GM12878 (cell line): ENCODE measurements around the gene DIRAS3. TPM values are rescaled to one million over a fixed set of nuclear protein-coding genes. Genes with fewer than 3 reads are reported as not detected.

Source experiments
- ATAC-seq: fragments of 200-7000 bp; cut with Tn5 transposase; 3 replicates; pipeline ENCODE4 v1.9.1; 2020; ENCODE audit warnings: mild to moderate bottlenecking, moderate library complexity
- BruUV-seq: library from RNA; stranded (reverse); fragments of 400-500 nt; replicated peaks from 2 replicates; lab custom pipeline; 2021; lab: Mats Ljungman, UMichigan
- CTCF ChIA-PET: fragments of 300-600 bp; sonication (Branson Sonifier 250); formaldehyde crosslinking; extraction: SDS; loops from one replicate; lab custom pipeline; 2021; ENCODE audit warnings: inconsistent platforms; lab: Yijun Ruan, JAX
- POLR2A ChIA-PET: fragments of 350-600 bp; formaldehyde crosslinking; extraction: SDS; loops from one replicate; lab custom pipeline; 2021; ENCODE audit warnings: inconsistent platforms; lab: Charles Lee
- RAD21 ChIA-PET: fragments of 300-600 bp; sonication (Branson Sonifier 250); formaldehyde crosslinking; loops from one replicate; lab custom pipeline; 2023; ENCODE audit warnings: antibody characterized with exemption; ENCODE audit not compliant: unreplicated experiment; lab: Charles Lee
- SMC1A ChIA-PET: fragments of 300-600 bp; sonication (Branson Sonifier 250); formaldehyde crosslinking; loops from one replicate; lab custom pipeline; 2023; ENCODE audit not compliant: unreplicated experiment, uncharacterized antibody; lab: Charles Lee
- DNase-seq: peaks from one replicate; pipeline ENCODE4 v3.0.0-alpha.2; 2011; ENCODE audit warnings: low read depth, low spot score
- FAIRE-seq: peaks from 3 replicates; lab custom pipeline; 2011; peaks lifted over from hg19 to GRCh38; lab: Jason Lieb, UNC
- H2AFZ ChIP-seq: 2 replicates; pipeline ENCODE4 v1.6.0; 2011; ENCODE audit warnings: low read depth, low read length, control low read depth; ENCODE audit not compliant: control insufficient read depth
- H3K27ac ChIP-seq: 2 replicates; pipeline ENCODE4 v1.5.1; 2011; ENCODE audit warnings: control low read depth; ENCODE audit not compliant: control insufficient read depth, insufficient read depth
- H3K27me3 ChIP-seq, 2 experiments: replicated peaks in 1 of 2; 2 replicates each; pipeline versions ENCODE4 v1.6.0 to v1.6.1; 2011; ENCODE audit warnings: low read length in 1 of 2; ENCODE audit not compliant: control insufficient read depth in 2 of 2, insufficient read depth in 2 of 2
- H3K36me3 ChIP-seq, 2 experiments: 2 replicates each; pipeline ENCODE4 v1.5.1; 2011; ENCODE audit warnings: low read length in 1 of 2; ENCODE audit not compliant: control insufficient read depth in 2 of 2, insufficient read depth in 2 of 2
- H3K4me1 ChIP-seq: 2 replicates; pipeline ENCODE4 v1.6.1; 2011; ENCODE audit warnings: mild to moderate bottlenecking, low read length, moderate library complexity, mixed read lengths; ENCODE audit not compliant: control insufficient read depth, insufficient read depth
- H3K4me2 ChIP-seq: 2 replicates; pipeline ENCODE4 v1.6.0; 2011; ENCODE audit warnings: control low read depth; ENCODE audit not compliant: control insufficient read depth, insufficient read depth
- H3K4me3 ChIP-seq: fragments of 200-600 bp; sonication (generic); 2 replicates; pipeline ENCODE4 v1.5.1; 2016
- H3K79me2 ChIP-seq: 2 replicates; pipeline ENCODE4 v1.6.0; 2011; ENCODE audit warnings: low read length; ENCODE audit not compliant: control insufficient read depth, insufficient read depth
- H3K9ac ChIP-seq: 2 replicates; pipeline ENCODE4 v1.8.0; 2011; ENCODE audit warnings: low read length, control low read depth, mixed read lengths; ENCODE audit not compliant: control insufficient read depth, insufficient read depth
- H3K9me3 ChIP-seq: replicated peaks from 3 replicates; pipeline ENCODE4 v1.5.1; 2011; ENCODE audit warnings: mild to moderate bottlenecking, low read length; ENCODE audit not compliant: control insufficient read depth, insufficient read depth
- H4K20me1 ChIP-seq: 2 replicates; pipeline ENCODE4 v1.6.0; 2011; ENCODE audit not compliant: control insufficient read depth, insufficient read depth
- ATF3 ChIP-seq: IDR thresholded peaks from 2 replicates; pipeline ENCODE4 v1.6.1; 2011; ENCODE audit warnings: low read depth, mild to moderate bottlenecking, low read length, moderate library complexity, borderline replicate concordance; ENCODE audit errors: extremely low read depth
- BACH1 ChIP-seq: fragments of 450-650 bp; IDR thresholded peaks from 2 replicates; pipeline ENCODE4 v1.6.1; 2017; ENCODE audit warnings: mild to moderate bottlenecking, borderline replicate concordance
- BHLHE40 ChIP-seq, 2 experiments: fragments of 450-650 bp in 1 of 2; IDR thresholded peaks; 2 replicates each; pipeline ENCODE4 v1.6.1; 2011 to 2017; ENCODE audit warnings: low read depth in 2 of 2, borderline replicate concordance in 1 of 2, improper control_type of control experiment in 1 of 2, low read length in 1 of 2, mild to moderate bottlenecking in 1 of 2
- CHD4 ChIP-seq: fragments of 200-600 bp; sonication (generic); IDR thresholded peaks from 2 replicates; pipeline ENCODE4 v1.6.1; 2016; ENCODE audit warnings: mild to moderate bottlenecking
- CREM ChIP-seq: IDR thresholded peaks from 2 replicates; pipeline ENCODE4 v1.6.1; 2014; ENCODE audit warnings: antibody characterized with exemption, low read depth
- EZH2 ChIP-seq: IDR thresholded peaks from 2 replicates; pipeline ENCODE4 v1.6.1; 2012; ENCODE audit warnings: low read depth, mild to moderate bottlenecking, control low read depth, inconsistent platforms, low read length, borderline replicate concordance; ENCODE audit not compliant: control insufficient read depth
- MTA3 ChIP-seq: IDR thresholded peaks from 2 replicates; pipeline ENCODE4 v1.6.1; 2012; ENCODE audit warnings: low read length, inconsistent platforms, borderline replicate concordance
- NFXL1 ChIP-seq: fragments of 450-650 bp; IDR thresholded peaks from 2 replicates; pipeline ENCODE4 v1.6.1; 2017; ENCODE audit warnings: antibody characterized with exemption, mild to moderate bottlenecking, borderline replicate concordance
- NKRF ChIP-seq: fragments of 450-650 bp; conservative IDR thresholded peaks from 2 replicates; pipeline ENCODE4 v1.6.1; 2017; ENCODE audit warnings: mild to moderate bottlenecking, moderate library complexity
- PAX8 ChIP-seq: fragments of 450-650 bp; IDR thresholded peaks from 2 replicates; pipeline ENCODE4 v1.6.1; 2017; ENCODE audit warnings: mild to moderate bottlenecking, moderate library complexity
- POLR2A ChIP-seq: IDR thresholded peaks from 2 replicates; pipeline ENCODE4 v1.6.1; 2011; ENCODE audit warnings: low read depth, mild to moderate bottlenecking, low read length
- POLR2AphosphoS2 ChIP-seq: IDR thresholded peaks from 2 replicates; pipeline ENCODE4 v1.6.1; 2011; ENCODE audit warnings: low read depth, mild to moderate bottlenecking, low read length, improper control_type of control experiment, moderate library complexity
- REST ChIP-seq: IDR thresholded peaks from 2 replicates; pipeline ENCODE4 v1.6.1; 2012; ENCODE audit warnings: mild to moderate bottlenecking, low read depth, low read length
- TBL1XR1 ChIP-seq: IDR thresholded peaks from 2 replicates; pipeline ENCODE4 v1.6.1; 2012; ENCODE audit warnings: low read depth, low read length, improper control_type of control experiment
- ZBTB33 ChIP-seq: fragments of 450-650 bp; IDR thresholded peaks from 2 replicates; pipeline ENCODE4 v1.6.1; 2017; ENCODE audit warnings: mild to moderate bottlenecking
- ZNF217 ChIP-seq: fragments of 450-650 bp; IDR thresholded peaks from 2 replicates; pipeline ENCODE4 v1.6.1; 2017; ENCODE audit warnings: antibody characterized with exemption, mild to moderate bottlenecking
- WGBS: methylation state at CpG from one replicate; pipeline ENCODE4 v1.1.6; 2016; ENCODE audit warnings: low lambda C conversion rate; ENCODE audit not compliant: insufficient replicate concordance, insufficient coverage; ENCODE audit errors: missing lambda C conversion rate; 5-methylcytosine and 5-hydroxymethylcytosine counted together
- in situ Hi-C: fragments of 300-500 bp; cut with MboI; formaldehyde crosslinking; loops from 9 replicates; pipeline ENCODE4 v1.14.3; 2018; ENCODE audit warnings: mixed read lengths
- intact Hi-C: fragments of 100-400 bp; cut with micrococcal nuclease; formaldehyde crosslinking; loops from one replicate; pipeline ENCODE4 v1.14.2; 2022; ENCODE audit not compliant: unreplicated experiment
- polyA plus RNA-seq, 11 experiments: library from polyadenylated mRNA; depleted of rRNA in 4 of 11; unstranded in 6 of 11; stranded (reverse) in 5 of 11; fragments of >200 nt; fragmentation: Nextera tagmentation in 4 of 11; fragmentation: Illumina TruSeq in 1 of 11; extraction: Ambion mirVana in 4 of 11; extraction: Trizol in 1 of 11; gene quantifications; 1 replicate in 1 of 11; 2 replicates in 10 of 11; pipeline versions ENCODE4 v1.2.1 to v1.2.3, GENCODE V29; 2011 to 2016; ENCODE audit warnings: inconsistent platforms in 2 of 11, missing spikeins in 2 of 11, low read depth in 1 of 11
- total RNA-seq, 4 experiments: library from RNA; depleted of rRNA in 3 of 4; stranded (reverse); fragments of >200 nt in 3 of 4; fragmentation: Illumina TruSeq in 1 of 4; extraction: Trizol in 1 of 4; gene quantifications; 2 replicates each; pipeline versions ENCODE4 v1.2.1 to v1.2.3, GENCODE V29; 2013 to 2021

The DIRAS3 gene
- total and polyA plus RNA-seq, 10 of the 15 experiments (the other 5 are each of a cell fraction or from before 2014, with no cell fraction given) = not detected

- TF ChIP-seq ZBTB33 (no peak), MTA3 (no peak), PAX8 (no peak)
These were observed 34.5 kb downstream of the DIRAS3 start (continued) for GRCh38 chr1:68015971-68016370.

- ChIA-PET CTCF (interaction anchor here (0.6 kb wide), 1 partner anchor 595 kb away, joined by 3 read pairs; no protein-coding TSS in a partner anchor), SMC1A (interaction anchor here (1.2 kb wide), 2 partner anchors 248 to 407 kb away, joined by 4 to 6 read pairs; no protein-coding TSS in a partner anchor), POLR2A (interaction anchor here (0.6 kb wide), 1 partner anchor 738 kb away, joined by 3 read pairs; no protein-coding TSS in a partner anchor), RAD21 (no interaction called here)
- Histone ChIP-seq H3K4me2 (no peak overlapping the region), H3K4me1 (no peaks in the 10 kb centered on the region), H4K20me1 (no peaks in the 10 kb centered on the region), H2AFZ (no peak overlapping the region), H3K79me2 (no peaks in the 10 kb centered on the region), H3K36me3 (no peaks in the 10 kb centered on the region), H3K27ac (no peak overlapping the region), H3K9ac (no peak overlapping the region), H3K4me3 (no peak overlapping the region), H3K9me3 (no peaks in the 10 kb centered on the region), H3K27me3 (no peaks in the 10 kb centered on the region)
- FAIRE-seq (no peak), ATAC-seq (no peak), DNase-seq (no peak)
- BruUV-seq = no TSS peak
- in situ Hi-C loops (no loop called here), intact Hi-C loops (no loop called here)
- WGBS = 3% methylated on average over 2 of the region's 2 CpGs
- TF ChIP-seq CREM (no peak), EZH2 (no peak), NFXL1 (no peak), ATF3 (no peak), BHLHE40 (IDR thresholded peaks at IDR 0.05; ENCODE audit: borderline replicate concordance in 1 of 2, low read depth in 2 of 2, low read length in 1 of 2) (no peak), BACH1 (no peak), ZNF217 (no peak), NKRF (no peak), REST (no peak), CHD4 (no peak), TBL1XR1 (no peak), POLR2A (no peak), POLR2AphosphoS2 (no peak)
These were observed 35.1 kb downstream of the DIRAS3 start for GRCh38 chr1:68015369-68015768.
